GM19455 (cell line): ENCODE data around the gene ROBO3.

Experiments used
- ATAC-seq: cut with Tn5 transposase; IDR thresholded peaks from one replicate; pipeline ENCODE4 v1.9.1; 2021; ENCODE audit not compliant: unreplicated experiment

ROBO3 gene

GRCh38 chr11:124875943-124876817, 10.9 kb downstream of the ROBO3 start:
- peak; percentile 92 for ATAC-seq

GRCh38 chr11:124876818-124877630, 11.8 kb downstream of the ROBO3 start:
- no peak for ATAC-seq

GRCh38 chr11:124877631-124877909, 12.3 kb downstream of the ROBO3 start:
- ATAC-seq = no peak

- no peak for ATAC-seq
Measured at GRCh38 chr11:124877910-124878758, 12.9 kb downstream of the ROBO3 start.

- ATAC-seq = no peak
Measured at GRCh38 chr11:124878759-124879492, 13.7 kb downstream of the ROBO3 start.

GRCh38 chr11:124879493-124880289, 14.5 kb downstream of the ROBO3 start:
- no peak for ATAC-seq

GRCh38 chr11:124880290-124880611, 15.0 kb downstream of the ROBO3 start:
- ATAC-seq = no peak

- no peak for ATAC-seq
Measured at GRCh38 chr11:124880958-124881357, 15.7 kb downstream of the ROBO3 start.

GRCh38 chr11:124882339-124883071, 17.3 kb downstream of the ROBO3 start:
- no peak for ATAC-seq

GRCh38 chr11:124884340-124884739, 19.1 kb downstream of the ROBO3 start:
- ATAC-seq = no peak

GRCh38 chr11:124884869-124885479, 19.7 kb downstream of the ROBO3 start:
- ATAC-seq = no peak

GRCh38 chr11:124886476-124886875, 21.2 kb downstream of the ROBO3 start:
- ATAC-seq = no peak

- ATAC-seq = no peak
Measured at GRCh38 chr11:124886978-124887666, 21.9 kb downstream of the ROBO3 start.

- no peak for ATAC-seq
Measured at GRCh38 chr11:124887667-124888013, 22.4 kb downstream of the ROBO3 start.

- no peak for ATAC-seq
Measured at GRCh38 chr11:124889191-124890091, 24.2 kb downstream of the ROBO3 start.

- ATAC-seq = no peak
Measured at GRCh38 chr11:124890151-124890550, 24.9 kb downstream of the ROBO3 start.

GRCh38 chr11:124890683-124891372, 25.6 kb downstream of the ROBO3 start:
- no peak for ATAC-seq
